Renal cortex interstitium (tissue), 11 donors: ENCODE results near the gene PKMYT1. TPM values are rescaled to one million over a fixed set of nuclear protein-coding genes. Genes with fewer than 3 reads are reported as not detected.
"Not testable (repeated sequence)": the region's sequence is repeated elsewhere in the genome, so short reads cannot be mapped to it uniquely, and the experiment has no call there.

Experiments
- DNase-seq, 11 donors: peaks; one replicate each; pipeline ENCODE4 v3.0.0-alpha.2; 2013; ENCODE audit warnings: low read depth in 9 of 11, low spot score in 4 of 11; ENCODE audit errors: extremely low read depth in 1 of 11
- polyA plus RNA-seq, 3 donors: library from polyadenylated mRNA; unstranded; fragments of 120-200 nt; gene quantifications; one replicate each; pipeline ENCODE4 v1.2.1, GENCODE V29; 2013; ENCODE audit not compliant: insufficient read length in 3 of 3

Gene PKMYT1
- polyA plus RNA-seq, 3 donors, result 11.7 to 22.4 (median 18.8) TPM

- DNase-seq, result no peak
Observed at GRCh38 chr16:2953706-2954627, 26.3 kb downstream of the PKMYT1 start.

GRCh38 chr16:2952679-2953078 is 27.6 kb downstream of the PKMYT1 start:
- DNase-seq, result no peak

GRCh38 chr16:2950773-2951172 is 29.5 kb downstream of the PKMYT1 start:
- no peak for DNase-seq

- DNase-seq, result no peak
Observed at GRCh38 chr16:2950353-2950724, 29.9 kb downstream of the PKMYT1 start.

GRCh38 chr16:2949705-2950352 is 30.4 kb downstream of the PKMYT1 start:
- DNase-seq, result no peak

GRCh38 chr16:2948807-2949704 is 31.2 kb downstream of the PKMYT1 start:
- DNase-seq, result no peak

- no peak for DNase-seq
Observed at GRCh38 chr16:2946649-2947048, 33.6 kb downstream of the PKMYT1 start.

GRCh38 chr16:2943716-2944115 is 36.5 kb downstream of the PKMYT1 start:
- not testable (repeated sequence) for DNase-seq

GRCh38 chr16:2942045-2942444 is 38.2 kb downstream of the PKMYT1 start:
- DNase-seq, result no peak

- no peak for DNase-seq
Observed at GRCh38 chr16:2939968-2940367, 40.3 kb downstream of the PKMYT1 start.

GRCh38 chr16:2938206-2938605 is 42.0 kb downstream of the PKMYT1 start:
- no peak for DNase-seq

- no peak for DNase-seq
Observed at GRCh38 chr16:2937170-2937569, 43.1 kb downstream of the PKMYT1 start.

- no peak for DNase-seq
Observed at GRCh38 chr16:2936436-2937011, 43.7 kb downstream of the PKMYT1 start.

GRCh38 chr16:2934450-2934849 is 45.8 kb downstream of the PKMYT1 start:
- DNase-seq, result no peak

GRCh38 chr16:2933701-2934100 is 46.5 kb downstream of the PKMYT1 start:
- DNase-seq, result no peak

- no peak for DNase-seq
Observed at GRCh38 chr16:2933136-2933535, 47.1 kb downstream of the PKMYT1 start.

GRCh38 chr16:2931231-2931914 is 48.9 kb downstream of the PKMYT1 start:
- not testable (repeated sequence) for DNase-seq

- DNase-seq, result no peak
Observed at GRCh38 chr16:2930236-2930635, 50.0 kb downstream of the PKMYT1 start.

- DNase-seq, result no peak
Observed at GRCh38 chr16:2929693-2930092, 50.6 kb downstream of the PKMYT1 start.
